ENCODE measurements around the gene TRIM29. TPM values are rescaled to one million over a fixed set of nuclear protein-coding genes. Genes with fewer than 3 reads are reported as not detected.
"Not testable (repeated sequence)": the region's sequence is repeated elsewhere in the genome, so short reads cannot be mapped to it uniquely, and the experiment has no call there.

The TRIM29 gene
- 1 to 10 TPM in 3 of 4 donors, under 1 TPM in 1; 0.90 to 5.0 (median 1.9) TPM for polyA plus RNA-seq (ENCODE audit: insufficient read length in 4 of 4)

- peak; percentile 10 to 40 (median 26) for DNase-seq (ENCODE audit: low read depth in 4 of 4, low spot score in 3 of 4)
These were observed at the start of gene TRIM29 for GRCh38 chr11:120137611-120138521. Gene TRIM29 (minus strand): TSS chr11:120138113. CDS start chr11:120138031, 82 bp downstream.

- DNase-seq (ENCODE audit: low read depth in 4 of 4, low spot score in 3 of 4), result no peak
These were observed 49.1 kb upstream of the TRIM29 start for GRCh38 chr11:120186774-120187591.

- no peak for DNase-seq (ENCODE audit: low read depth in 4 of 4, low spot score in 3 of 4)
These were observed 48.5 kb upstream of the TRIM29 start for GRCh38 chr11:120186456-120186773.

GRCh38 chr11:120185706-120186455 is 48.0 kb upstream of the TRIM29 start:
- DNase-seq (ENCODE audit: low read depth in 4 of 4, low spot score in 3 of 4), result peak in 2 of 4 donors; percentile 68 to 76

- no peak for DNase-seq (ENCODE audit: low read depth in 4 of 4, low spot score in 3 of 4)
These were observed 47.2 kb upstream of the TRIM29 start for GRCh38 chr11:120184946-120185705.

GRCh38 chr11:120184371-120184945 is 46.5 kb upstream of the TRIM29 start:
- DNase-seq (ENCODE audit: low read depth in 4 of 4, low spot score in 3 of 4), result no peak

- DNase-seq (ENCODE audit: low read depth in 4 of 4, low spot score in 3 of 4), result no peak
These were observed 45.8 kb upstream of the TRIM29 start for GRCh38 chr11:120183701-120184141.

- DNase-seq (ENCODE audit: low read depth in 4 of 4, low spot score in 3 of 4), result no peak
These were observed 45.0 kb upstream of the TRIM29 start for GRCh38 chr11:120182790-120183491.

GRCh38 chr11:120182372-120182771 is 44.5 kb upstream of the TRIM29 start:
- DNase-seq (ENCODE audit: low read depth in 4 of 4, low spot score in 3 of 4), result no peak

GRCh38 chr11:120181376-120181975 is 43.6 kb upstream of the TRIM29 start:
- DNase-seq (ENCODE audit: low read depth in 4 of 4, low spot score in 3 of 4), result no peak

- DNase-seq (ENCODE audit: low read depth in 4 of 4, low spot score in 3 of 4), result no peak
These were observed 42.8 kb upstream of the TRIM29 start for GRCh38 chr11:120180551-120181232.

- DNase-seq (ENCODE audit: low read depth in 4 of 4, low spot score in 3 of 4), result not testable (repeated sequence)
These were observed 42.1 kb upstream of the TRIM29 start for GRCh38 chr11:120180063-120180462.

GRCh38 chr11:120179057-120179672 is 41.3 kb upstream of the TRIM29 start:
- no peak for DNase-seq (ENCODE audit: low read depth in 4 of 4, low spot score in 3 of 4)

GRCh38 chr11:120178561-120179056 is 40.7 kb upstream of the TRIM29 start:
- no peak for DNase-seq (ENCODE audit: low read depth in 4 of 4, low spot score in 3 of 4)

GRCh38 chr11:120174866-120175265 is 37.0 kb upstream of the TRIM29 start:
- no peak for DNase-seq (ENCODE audit: low read depth in 4 of 4, low spot score in 3 of 4)

GRCh38 chr11:120173807-120174206 is 35.9 kb upstream of the TRIM29 start:
- no peak for DNase-seq (ENCODE audit: low read depth in 4 of 4, low spot score in 3 of 4)

- no peak for DNase-seq (ENCODE audit: low read depth in 4 of 4, low spot score in 3 of 4)
These were observed 35.2 kb upstream of the TRIM29 start for GRCh38 chr11:120173019-120173705.

All from left renal pelvis (tissue), 4 donors.